ENCODE data around the gene SUZ12.
"Not testable (repeated sequence)": the region's sequence is repeated elsewhere in the genome, so short reads cannot be mapped to it uniquely, and the experiment has no call there.

DNA sequence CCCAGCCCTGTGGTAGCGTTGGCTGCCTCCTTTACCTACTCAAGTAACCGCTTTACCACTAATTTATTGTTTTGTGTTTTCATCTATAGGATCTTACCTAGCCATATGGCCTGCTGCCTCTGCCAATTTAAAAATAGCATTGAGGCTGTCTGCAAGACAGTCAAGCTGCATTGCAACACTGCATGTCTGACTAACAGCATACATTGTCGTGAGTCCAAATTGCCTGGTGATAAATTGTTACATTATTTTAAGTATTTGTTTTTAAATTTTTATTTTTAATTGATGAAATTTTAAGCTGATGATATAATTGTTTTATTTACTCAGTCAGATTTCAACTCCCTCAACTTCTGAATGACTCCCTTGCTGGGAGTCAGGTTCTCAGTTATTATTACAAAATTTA is 108.8 kb downstream of the SUZ12 start:
- not testable (repeated sequence) for TF ChIP-seq CTCF (IDR thresholded peaks at IDR 0.05); POLR2AphosphoS5 (IDR thresholded peaks at IDR 0.05); EP300 (IDR thresholded peaks at IDR 0.05); POLR2A (IDR thresholded peaks at IDR 0.05; ENCODE audit: low read depth)

Measured in esophagus muscularis mucosa (tissue), 4 donors.